GM15510 (cell line): ENCODE measurements around the gene TAC3.

ENCODE experiments used
- POLR2A ChIP-seq: IDR thresholded peaks from 3 replicates; pipeline ENCODE4 v1.6.1; 2011; ENCODE audit warnings: borderline replicate concordance; ENCODE audit not compliant: insufficient read length; ENCODE audit errors: extremely low read depth

TAC3 gene

GRCh38 chr12:56995201-56995929 lies 21.0 kb downstream of the TAC3 start:
- TF ChIP-seq POLR2A = no peak

- no peak for TF ChIP-seq POLR2A
Observed at GRCh38 chr12:56994231-56994746, 22.0 kb downstream of the TAC3 start.

GRCh38 chr12:56993346-56993745 lies 23.0 kb downstream of the TAC3 start:
- TF ChIP-seq POLR2A = no peak

- TF ChIP-seq POLR2A = no peak
Observed at GRCh38 chr12:56991319-56992246, 24.7 kb downstream of the TAC3 start.

GRCh38 chr12:56990648-56991318 lies 25.5 kb downstream of the TAC3 start:
- TF ChIP-seq POLR2A = no peak

GRCh38 chr12:56989861-56990610 lies 26.3 kb downstream of the TAC3 start:
- no peak for TF ChIP-seq POLR2A

- no peak for TF ChIP-seq POLR2A
Observed at GRCh38 chr12:56988207-56988739, 28.1 kb downstream of the TAC3 start.

- no peak for TF ChIP-seq POLR2A
Observed at GRCh38 chr12:56987551-56988053, 28.7 kb downstream of the TAC3 start.

- no peak for TF ChIP-seq POLR2A
Observed at GRCh38 chr12:56987011-56987410, 29.3 kb downstream of the TAC3 start.

- TF ChIP-seq POLR2A = no peak
Observed at GRCh38 chr12:56983386-56983785, 32.9 kb downstream of the TAC3 start.

- no peak for TF ChIP-seq POLR2A
Observed at GRCh38 chr12:56980941-56981530, 35.3 kb downstream of the TAC3 start.

- TF ChIP-seq POLR2A = no peak
Observed at GRCh38 chr12:56980268-56980667, 36.1 kb downstream of the TAC3 start.

GRCh38 chr12:56979628-56980027 lies 36.7 kb downstream of the TAC3 start:
- no peak for TF ChIP-seq POLR2A
